Measurements from ENCODE around the gene ADAMTS19.

ADAMTS19 gene

DNA sequence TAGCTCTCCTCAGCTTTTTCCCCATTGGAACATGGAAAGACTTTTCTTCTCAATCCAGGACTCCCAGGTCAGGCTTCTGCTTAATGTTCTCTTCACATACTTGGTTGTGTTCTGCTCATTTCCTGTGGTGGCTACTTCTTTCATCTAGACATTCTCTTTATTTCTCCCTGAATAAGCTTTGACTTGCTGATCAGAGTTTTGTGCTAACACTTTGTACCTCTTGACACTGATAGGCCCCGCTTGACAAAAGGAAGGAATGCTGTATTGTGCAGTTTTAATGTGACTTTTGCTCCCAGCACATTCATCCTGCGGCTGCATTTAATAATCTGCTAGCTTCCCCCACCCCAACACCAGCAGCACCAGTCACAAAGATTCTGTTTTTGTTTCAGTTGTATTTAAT is 196.9 kb downstream of the ADAMTS19 start:
- H2BK15ac ChIP-seq (ENCODE audit: low read length), result no peak overlapping the region
- H3K4me2 ChIP-seq (ENCODE audit: insufficient read depth, low read length, poor library complexity, severe bottlenecking), result no peak overlapping the region
- no peak overlapping the region for H2BK12ac ChIP-seq (ENCODE audit: low read length)
- H3K79me1 ChIP-seq (ENCODE audit: low read depth, low read length), result no peaks in the 10 kb centered on the region
- no peaks in the 10 kb centered on the region for H3K36me3 ChIP-seq (replicated peaks in 1 of 2; ENCODE audit: control insufficient read depth in 2 of 2, insufficient read depth in 2 of 2, low read length in 2 of 2)
- no peak overlapping the region for H3K9ac ChIP-seq (ENCODE audit: low read depth, low read length, poor library complexity)
- no peak overlapping the region for H2AK5ac ChIP-seq (ENCODE audit: low read depth, low read length)
- no peaks in the 10 kb centered on the region for H3K9me3 ChIP-seq (replicated peaks in 1 of 2; ENCODE audit: control insufficient read depth in 2 of 2, insufficient read depth in 1 of 2, low read depth in 1 of 2, low read length in 2 of 2)
- peaks cover 0 to 13% (median 0%) of the 10 kb centered on the region in 3 experiments for H3K27me3 ChIP-seq (ENCODE audit: control insufficient read depth in 3 of 3, insufficient read depth in 3 of 3, low read depth in 1 of 3, low read length in 3 of 3)
- no peak overlapping the region for H3K4ac ChIP-seq (ENCODE audit: low read length)
- H2AFZ ChIP-seq (ENCODE audit: low read length), result no peak overlapping the region
- H4K91ac ChIP-seq (ENCODE audit: low read depth, low read length, poor library complexity), result no peak overlapping the region
- no peak overlapping the region for H2BK5ac ChIP-seq (ENCODE audit: low read length)
- DNase-seq (ENCODE audit: low spot score), result peak; percentile 74
- H3K4me1 ChIP-seq (ENCODE audit: control insufficient read depth in 2 of 2, insufficient read depth in 1 of 2, low read depth in 1 of 2, low read length in 2 of 2), result peaks cover 0 to 9% of the 10 kb centered on the region in 2 donors
- H4K8ac ChIP-seq (ENCODE audit: low read depth, low read length), result no peak overlapping the region
- no peak overlapping the region for H3K14ac ChIP-seq (ENCODE audit: low read length)
- no CpG with 5 or more reads among the region's 2 CpGs for WGBS, 2 donors (ENCODE audit: extremely low coverage in 2 of 2, insufficient read length in 2 of 2, insufficient replicate concordance in 1 of 2)
- no peak overlapping the region for H3K23ac ChIP-seq (ENCODE audit: low read depth, low read length, poor library complexity)
- no peak overlapping the region for H3K18ac ChIP-seq (ENCODE audit: low read length)
- H2BK120ac ChIP-seq (ENCODE audit: low read depth, low read length), result no peak overlapping the region
- H3K4me3 ChIP-seq (ENCODE audit: low read length in 2 of 2), result no peak overlapping the region
- no peak overlapping the region for H3K27ac ChIP-seq (replicated peaks; ENCODE audit: low read length)

DNA sequence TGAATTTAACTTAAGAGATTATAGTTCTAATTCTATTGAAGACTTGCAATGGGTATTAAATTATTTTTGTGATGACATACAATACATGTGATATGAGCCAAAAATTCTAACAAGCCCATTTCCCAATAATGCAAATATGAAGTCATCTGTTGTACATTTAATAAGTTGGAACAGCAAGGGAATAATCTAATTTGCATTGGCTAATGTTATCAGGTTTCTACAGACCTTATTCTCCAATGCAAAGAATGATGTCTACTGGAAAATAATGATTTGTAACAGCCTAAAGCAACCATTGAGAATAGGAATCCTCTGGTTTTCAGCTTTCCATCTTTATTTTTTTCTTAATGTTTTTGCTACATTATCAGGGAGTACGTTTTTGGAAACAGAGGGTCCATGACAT is 198.7 kb downstream of the ADAMTS19 start:
- Histone ChIP-seq H4K91ac (ENCODE audit: low read depth, low read length, poor library complexity) (no peak overlapping the region), H3K4me1 (ENCODE audit: control insufficient read depth in 2 of 2, insufficient read depth in 1 of 2, low read depth in 1 of 2, low read length in 2 of 2) (peaks cover 0 to 9% of the 10 kb centered on the region in 2 donors), H2BK120ac (ENCODE audit: low read depth, low read length) (no peak overlapping the region), H3K9me3 (replicated peaks in 1 of 2; ENCODE audit: control insufficient read depth in 2 of 2, insufficient read depth in 1 of 2, low read depth in 1 of 2, low read length in 2 of 2) (no peaks in the 10 kb centered on the region), H3K27ac (replicated peaks; ENCODE audit: low read length) (no peak overlapping the region), H2AFZ (ENCODE audit: low read length) (no peak overlapping the region), H3K4me3 (ENCODE audit: low read length in 2 of 2) (no peak overlapping the region), H3K23ac (ENCODE audit: low read depth, low read length, poor library complexity) (no peak overlapping the region), H2BK15ac (ENCODE audit: low read length) (no peak overlapping the region), H3K79me1 (ENCODE audit: low read depth, low read length) (no peaks in the 10 kb centered on the region), H3K9ac (ENCODE audit: low read depth, low read length, poor library complexity) (no peak overlapping the region), H3K14ac (ENCODE audit: low read length) (no peak overlapping the region), H4K8ac (ENCODE audit: low read depth, low read length) (no peak overlapping the region), H2BK5ac (ENCODE audit: low read length) (no peak overlapping the region), H3K4ac (ENCODE audit: low read length) (no peak overlapping the region), H2BK12ac (ENCODE audit: low read length) (no peak overlapping the region), H2AK5ac (ENCODE audit: low read depth, low read length) (no peak overlapping the region), H3K4me2 (ENCODE audit: insufficient read depth, low read length, poor library complexity, severe bottlenecking) (no peak overlapping the region), H3K36me3 (replicated peaks in 1 of 2; ENCODE audit: control insufficient read depth in 2 of 2, insufficient read depth in 2 of 2, low read length in 2 of 2) (no peaks in the 10 kb centered on the region), H3K18ac (ENCODE audit: low read length) (no peak overlapping the region), H3K27me3 (ENCODE audit: control insufficient read depth in 3 of 3, insufficient read depth in 3 of 3, low read depth in 1 of 3, low read length in 3 of 3) (peaks cover 0 to 13% (median 0%) of the 10 kb centered on the region in 3 experiments)
- no peak for DNase-seq (ENCODE audit: low spot score)
- no CpG with 5 or more reads among the region's 1 CpG for WGBS, 2 donors (ENCODE audit: extremely low coverage in 2 of 2, insufficient read length in 2 of 2, insufficient replicate concordance in 1 of 2)

DNA sequence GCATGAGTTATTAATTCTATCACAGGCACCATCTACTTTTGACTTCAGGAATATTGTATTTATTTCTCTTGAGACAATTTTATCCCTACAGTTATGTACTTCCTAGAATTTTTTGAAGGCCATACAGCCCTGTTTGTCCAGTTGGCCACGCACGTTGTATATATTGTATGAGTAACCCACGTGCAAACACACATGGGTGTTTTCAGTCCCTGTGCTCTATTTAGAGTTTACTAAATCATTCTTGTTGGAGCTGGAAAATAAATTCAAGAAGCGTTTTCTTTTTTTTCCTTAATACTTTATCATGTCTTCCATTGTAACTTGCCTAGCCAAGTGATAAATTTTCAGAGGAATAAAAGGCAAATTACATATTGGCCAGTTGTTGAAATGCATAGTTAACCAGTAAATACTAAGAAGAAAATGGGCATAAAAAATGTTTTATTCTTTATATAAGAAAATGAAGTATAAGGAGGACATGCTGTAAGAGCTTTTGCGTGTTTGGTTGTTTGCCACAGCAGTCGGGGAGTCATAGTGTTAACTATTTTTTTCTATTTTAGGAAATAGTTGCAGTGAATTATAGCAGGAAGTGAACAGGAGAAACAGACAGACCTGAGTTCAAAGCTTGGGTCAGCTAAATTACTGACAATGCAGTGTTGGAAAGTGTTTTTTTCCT is 201.4 kb downstream of the ADAMTS19 start:
- Histone ChIP-seq H2BK15ac (ENCODE audit: low read length) (no peak overlapping the region), H3K27ac (replicated peaks; ENCODE audit: low read length) (no peak overlapping the region), H2BK5ac (ENCODE audit: low read length) (no peak overlapping the region), H4K91ac (ENCODE audit: low read depth, low read length, poor library complexity) (no peak overlapping the region), H3K79me1 (ENCODE audit: low read depth, low read length) (no peaks in the 10 kb centered on the region), H3K4me3 (ENCODE audit: low read length in 2 of 2) (no peak overlapping the region), H3K23ac (ENCODE audit: low read depth, low read length, poor library complexity) (no peak overlapping the region), H3K4me2 (ENCODE audit: insufficient read depth, low read length, poor library complexity, severe bottlenecking) (no peak overlapping the region), H3K27me3 (ENCODE audit: control insufficient read depth in 3 of 3, insufficient read depth in 3 of 3, low read depth in 1 of 3, low read length in 3 of 3) (peaks cover 0 to 7% (median 0%) of the 10 kb centered on the region in 3 experiments), H4K8ac (ENCODE audit: low read depth, low read length) (no peak overlapping the region), H2AFZ (ENCODE audit: low read length) (no peak overlapping the region), H2BK120ac (ENCODE audit: low read depth, low read length) (no peak overlapping the region), H3K9me3 (replicated peaks in 1 of 2; ENCODE audit: control insufficient read depth in 2 of 2, insufficient read depth in 1 of 2, low read depth in 1 of 2, low read length in 2 of 2) (no peaks in the 10 kb centered on the region), H3K18ac (ENCODE audit: low read length) (no peak overlapping the region), H3K36me3 (replicated peaks in 1 of 2; ENCODE audit: control insufficient read depth in 2 of 2, insufficient read depth in 2 of 2, low read length in 2 of 2) (no peaks in the 10 kb centered on the region), H2BK12ac (ENCODE audit: low read length) (no peak overlapping the region), H3K14ac (ENCODE audit: low read length) (no peak overlapping the region), H3K4me1 (ENCODE audit: control insufficient read depth in 2 of 2, insufficient read depth in 1 of 2, low read depth in 1 of 2, low read length in 2 of 2) (peaks cover 0 to 5% of the 10 kb centered on the region in 2 donors), H2AK5ac (ENCODE audit: low read depth, low read length) (no peak overlapping the region), H3K4ac (ENCODE audit: low read length) (no peak overlapping the region), H3K9ac (ENCODE audit: low read depth, low read length, poor library complexity) (no peak overlapping the region)
- WGBS, 2 donors (ENCODE audit: extremely low coverage in 2 of 2, insufficient read length in 2 of 2, insufficient replicate concordance in 1 of 2), result no CpG with 5 or more reads among the region's 6 CpGs
- no peak for DNase-seq (ENCODE audit: low spot score)

DNA sequence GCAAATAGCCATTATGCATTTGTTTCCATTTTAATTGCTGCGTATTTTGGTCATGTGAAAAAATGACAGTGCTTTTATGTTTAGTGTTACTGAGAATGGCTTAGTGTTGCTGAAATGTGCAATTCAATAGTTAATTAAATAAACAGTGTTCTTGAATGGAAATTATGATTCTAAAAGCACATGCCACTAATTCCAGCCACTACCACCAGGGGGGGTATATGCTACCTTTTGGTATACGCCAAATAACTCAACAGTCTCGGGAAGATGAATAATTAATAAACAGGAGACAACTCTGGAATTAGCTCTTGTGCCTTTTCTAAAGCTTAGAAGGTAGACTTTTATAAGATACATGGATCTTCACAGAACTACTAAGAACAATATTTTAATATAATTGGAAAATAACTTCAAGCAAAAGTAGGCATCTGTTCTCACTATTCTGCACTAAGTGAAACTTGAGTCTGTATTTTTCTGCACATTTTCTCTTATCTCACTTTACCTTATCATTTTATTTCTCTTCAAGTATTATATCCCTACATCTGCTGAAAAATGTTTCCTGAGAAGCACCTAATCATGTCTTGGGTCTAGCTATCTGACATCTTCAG is 204.3 kb downstream of the ADAMTS19 start:
- Histone ChIP-seq H3K9ac (ENCODE audit: low read depth, low read length, poor library complexity) (no peak overlapping the region), H2BK120ac (ENCODE audit: low read depth, low read length) (no peak overlapping the region), H4K8ac (ENCODE audit: low read depth, low read length) (no peak overlapping the region), H2BK12ac (ENCODE audit: low read length) (no peak overlapping the region), H3K4me2 (ENCODE audit: insufficient read depth, low read length, poor library complexity, severe bottlenecking) (no peak overlapping the region), H3K27ac (replicated peaks; ENCODE audit: low read length) (no peak overlapping the region), H3K4ac (ENCODE audit: low read length) (no peak overlapping the region), H3K27me3 (ENCODE audit: control insufficient read depth in 3 of 3, insufficient read depth in 3 of 3, low read depth in 1 of 3, low read length in 3 of 3) (peaks cover 0 to 4% (median 0%) of the 10 kb centered on the region in 3 experiments), H3K36me3 (replicated peaks in 1 of 2; ENCODE audit: control insufficient read depth in 2 of 2, insufficient read depth in 2 of 2, low read length in 2 of 2) (no peaks in the 10 kb centered on the region), H2BK5ac (ENCODE audit: low read length) (no peak overlapping the region), H3K4me1 (ENCODE audit: control insufficient read depth in 2 of 2, insufficient read depth in 1 of 2, low read depth in 1 of 2, low read length in 2 of 2) (no peaks in the 10 kb centered on the region), H3K18ac (ENCODE audit: low read length) (no peak overlapping the region), H3K23ac (ENCODE audit: low read depth, low read length, poor library complexity) (no peak overlapping the region), H2BK15ac (ENCODE audit: low read length) (no peak overlapping the region), H3K4me3 (ENCODE audit: low read length in 2 of 2) (no peak overlapping the region), H3K9me3 (replicated peaks in 1 of 2; ENCODE audit: control insufficient read depth in 2 of 2, insufficient read depth in 1 of 2, low read depth in 1 of 2, low read length in 2 of 2) (peaks cover 0 to 5% of the 10 kb centered on the region in 2 donors), H4K91ac (ENCODE audit: low read depth, low read length, poor library complexity) (no peak overlapping the region), H2AFZ (ENCODE audit: low read length) (no peak overlapping the region), H3K14ac (ENCODE audit: low read length) (no peak overlapping the region), H2AK5ac (ENCODE audit: low read depth, low read length) (no peak overlapping the region), H3K79me1 (ENCODE audit: low read depth, low read length) (no peaks in the 10 kb centered on the region)
- WGBS, 2 donors (ENCODE audit: extremely low coverage in 2 of 2, insufficient read length in 2 of 2, insufficient replicate concordance in 1 of 2), result no CpG with 5 or more reads among the region's 3 CpGs
- DNase-seq (ENCODE audit: low spot score), result no peak
